Neural cell (in vitro differentiated cells): ENCODE results near the gene DRICH1. TPM values are rescaled to one million over a fixed set of nuclear protein-coding genes. Genes with fewer than 3 reads are reported as not detected.
"Not testable (repeated sequence)": the region's sequence is repeated elsewhere in the genome, so short reads cannot be mapped to it uniquely, and the experiment has no call there.

Experiments used
- H2AFZ ChIP-seq: fragments of 200-600, 300-800 bp; sonication (generic), shearing (Covaris generic); 2 replicates; pipeline ENCODE4 v1.6.0; 2014; ENCODE audit warnings: low read depth, mild to moderate bottlenecking, antibody characterized with exemption, low read length, moderate library complexity
- H3F3A ChIP-seq: fragments of 200-600 bp; shearing (Covaris generic); 2 replicates; pipeline ENCODE4 v1.6.1; 2016; ENCODE audit warnings: mild to moderate bottlenecking, moderate library complexity, mixed read lengths, antibody characterized with exemption, low read length; ENCODE audit not compliant: insufficient read depth, poor library complexity, severe bottlenecking
- H3K27ac ChIP-seq: fragments of 200-600, 300-800 bp; sonication (generic), shearing (Covaris generic); 2 replicates; pipeline ENCODE4 v1.5.1; 2014; ENCODE audit warnings: mild to moderate bottlenecking, low read length, moderate library complexity
- H3K27me3 ChIP-seq: fragments of 300-800, 200-600 bp; sonication (generic), shearing (Covaris generic); 2 replicates; pipeline ENCODE4 v1.6.0; 2014; ENCODE audit warnings: mild to moderate bottlenecking, low read depth, low read length, moderate library complexity; ENCODE audit not compliant: insufficient read depth
- H3K36me3 ChIP-seq: fragments of 300-800, 200-600 bp; sonication (generic), shearing (Covaris generic); 2 replicates; pipeline ENCODE4 v1.5.1; 2014; ENCODE audit warnings: mild to moderate bottlenecking, antibody characterized with exemption, low read length, moderate library complexity; ENCODE audit not compliant: insufficient read depth
- H3K4me2 ChIP-seq: fragments of 300-800, 200-600 bp; sonication (generic), shearing (Covaris generic); 2 replicates; pipeline ENCODE4 v1.6.0; 2014; ENCODE audit warnings: mild to moderate bottlenecking, low read length
- H3K4me3 ChIP-seq: fragments of 300-800, 200-600 bp; sonication (generic), shearing (Covaris generic); 2 replicates; pipeline ENCODE4 v1.5.1; 2014; ENCODE audit warnings: mild to moderate bottlenecking, low read length, moderate library complexity
- H3K79me2 ChIP-seq: fragments of 200-600 bp; shearing (Covaris generic); replicated peaks from 2 replicates; pipeline ENCODE4 v1.6.0; 2014; ENCODE audit warnings: mild to moderate bottlenecking, low read length, moderate library complexity; ENCODE audit not compliant: insufficient read depth
- H3K9ac ChIP-seq: fragments of 300-800, 200-600 bp; sonication (generic), shearing (Covaris generic); 2 replicates; pipeline ENCODE4 v1.6.1; 2016; ENCODE audit warnings: mild to moderate bottlenecking, low read length, mixed read lengths
- H3K9me2 ChIP-seq: fragments of 200-600 bp; shearing (Covaris generic); 2 replicates; pipeline ENCODE4 v1.6.1; 2016; ENCODE audit warnings: mild to moderate bottlenecking, low read length, mixed read lengths; ENCODE audit not compliant: insufficient read depth
- H3K9me3 ChIP-seq: fragments of 200-600, 300-800 bp; sonication (generic), shearing (Covaris generic); 2 replicates; pipeline ENCODE4 v1.6.1; 2016; ENCODE audit warnings: mild to moderate bottlenecking, mixed run types, low read length, moderate library complexity, mixed read lengths
- H4K20me1 ChIP-seq: fragments of 200-600 bp; shearing (Covaris generic); 2 replicates; pipeline ENCODE4 v1.6.1; 2016; ENCODE audit warnings: mild to moderate bottlenecking, mixed run types; ENCODE audit not compliant: insufficient read depth
- CTCF ChIP-seq: fragments of 450-650 bp; IDR thresholded peaks from 2 replicates; pipeline ENCODE4 v1.5.1; 2014; ENCODE audit warnings: antibody characterized with exemption, mild to moderate bottlenecking, moderate library complexity; ENCODE audit not compliant: poor library complexity, severe bottlenecking
- EP300 ChIP-seq: fragments of 450-650 bp; conservative IDR thresholded peaks from 2 replicates; pipeline ENCODE4 v1.6.1; 2014; ENCODE audit warnings: antibody characterized with exemption, mild to moderate bottlenecking, moderate library complexity; ENCODE audit not compliant: poor library complexity, severe bottlenecking
- EZH2 ChIP-seq: fragments of 200-600, 300-800 bp; shearing (Covaris generic), sonication (generic); IDR thresholded peaks from 2 replicates; pipeline ENCODE4 v1.6.1; 2014; ENCODE audit warnings: antibody characterized with exemption, low read length, borderline replicate concordance, mild to moderate bottlenecking; ENCODE audit not compliant: insufficient read depth, poor library complexity, severe bottlenecking
- MXI1 ChIP-seq: fragments of 450-650 bp; conservative IDR thresholded peaks from 2 replicates; pipeline ENCODE4 v1.6.1; 2014; ENCODE audit warnings: antibody characterized with exemption, mild to moderate bottlenecking; ENCODE audit not compliant: poor library complexity, severe bottlenecking
- POLR2AphosphoS5 ChIP-seq: IDR thresholded peaks from 2 replicates; pipeline ENCODE4 v1.6.1; 2012
- RAD21 ChIP-seq: fragments of 450-650 bp; conservative IDR thresholded peaks from 2 replicates; pipeline ENCODE4 v1.6.1; 2014; ENCODE audit warnings: antibody characterized with exemption, mild to moderate bottlenecking, moderate library complexity
- REST ChIP-seq: IDR thresholded peaks from 2 replicates; pipeline ENCODE4 v1.6.1; 2012; ENCODE audit warnings: borderline replicate concordance
- SMC3 ChIP-seq: fragments of 450-650 bp; conservative IDR thresholded peaks from 2 replicates; pipeline ENCODE4 v1.6.1; 2014; ENCODE audit warnings: antibody characterized with exemption, mild to moderate bottlenecking, moderate library complexity; ENCODE audit not compliant: poor library complexity
- TAF1 ChIP-seq: IDR thresholded peaks from 2 replicates; pipeline ENCODE4 v1.6.1; 2012; ENCODE audit warnings: low read depth
- polyA plus RNA-seq: library from polyadenylated mRNA; depleted of rRNA; stranded (reverse); fragments of >200 nt; gene quantifications from 2 replicates; pipeline ENCODE4 v1.2.3, GENCODE V29; 2014

Gene DRICH1
- polyA plus RNA-seq, 1 donor from 2014 or later, result 0.48 TPM

GRCh38 chr22:23574371-23574811 is 57.7 kb downstream of the DRICH1 start:
- Histone ChIP-seq H3K4me2 (no peak overlapping the region), H3K4me3 (no peak overlapping the region), H3K9ac (no peak overlapping the region), H3K79me2 (no peaks in the 10 kb centered on the region), H3K27me3 (no peaks in the 10 kb centered on the region), H3K9me3 (no peaks in the 10 kb centered on the region), H4K20me1 (no peaks in the 10 kb centered on the region), H3K27ac (no peak overlapping the region), H2AFZ (no peak overlapping the region), H3K36me3 (no peaks in the 10 kb centered on the region), H3K9me2 (no peaks in the 10 kb centered on the region), H3F3A (no peaks in the 10 kb centered on the region)
- TF ChIP-seq MXI1 (no peak), TAF1 (no peak), CTCF (no peak), REST (no peak), RAD21 (no peak), POLR2AphosphoS5 (no peak), EP300 (no peak), SMC3 (no peak), EZH2 (no peak)

GRCh38 chr22:23573701-23574235 is 58.4 kb downstream of the DRICH1 start:
- not testable (repeated sequence) for H3K4me2 ChIP-seq, H3K79me2 ChIP-seq, H3F3A ChIP-seq, H3K27ac ChIP-seq, H3K9me2 ChIP-seq, H3K9ac ChIP-seq, H3K27me3 ChIP-seq, H2AFZ ChIP-seq, H4K20me1 ChIP-seq, H3K36me3 ChIP-seq, H3K9me3 ChIP-seq, H3K4me3 ChIP-seq

GRCh38 chr22:23573106-23573505 is 59.0 kb downstream of the DRICH1 start:
- not testable (repeated sequence) for H3K9me3 ChIP-seq, H3K36me3 ChIP-seq, H3K79me2 ChIP-seq, H2AFZ ChIP-seq, H3F3A ChIP-seq, H3K9me2 ChIP-seq, H3K4me3 ChIP-seq, H3K27me3 ChIP-seq, H4K20me1 ChIP-seq, H3K9ac ChIP-seq, H3K4me2 ChIP-seq, H3K27ac ChIP-seq
